Right lobe of liver (tissue), 4 donors: ENCODE measurements around the gene RBM18.

Experiments
- POLR2A ChIP-seq: fragments of 450-650 bp; IDR thresholded peaks from one replicate; pipeline ENCODE4 v1.6.1; 2017; ENCODE audit warnings: antibody characterized with exemption, mild to moderate bottlenecking
- TF ChIP-seq, protein P1 (sequence below), 4 donors: fragments of 200-600 bp in 3 of 4; fragments of 450-650 bp in 1 of 4; IDR thresholded peaks; one replicate each; pipeline versions ENCODE4 v1.5.1 to v1.8.0; 2016 to 2022; ENCODE audit warnings: antibody characterized with exemption in 4 of 4, mild to moderate bottlenecking in 2 of 4
- donor health status: DM: no; HTN: no; CAD: no.
- donor health status: DM: no; HTN: no; CAD: no.
- donor health status: DM: no; HTN: yes; CAD: no.

DNA sequence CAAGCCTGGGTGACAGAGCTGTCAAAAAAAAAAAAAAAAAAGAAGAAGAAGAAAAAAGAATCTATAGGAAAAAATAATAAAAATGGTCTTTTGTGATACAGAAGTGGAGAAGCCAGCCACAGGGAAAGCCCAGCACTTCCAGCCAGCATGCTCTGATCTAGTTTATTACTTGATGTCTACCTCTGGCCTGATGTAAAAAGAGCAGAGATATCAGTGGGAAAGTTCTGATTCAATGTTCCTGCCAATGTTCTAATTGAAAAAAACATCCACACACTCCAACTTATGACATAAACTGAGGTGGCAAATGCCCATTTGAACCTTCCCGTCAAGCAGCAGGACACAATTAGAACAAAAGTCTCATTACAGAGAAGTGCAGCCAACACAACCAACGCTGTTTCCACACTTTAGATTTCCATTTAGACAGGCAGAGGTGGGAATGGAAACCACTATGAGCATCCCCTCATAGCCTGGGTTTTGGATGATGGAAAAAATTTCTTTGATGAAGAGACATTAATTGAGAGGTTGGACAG lies 5.7 kb downstream of the RBM18 start:
- TF ChIP-seq, protein P1, sequence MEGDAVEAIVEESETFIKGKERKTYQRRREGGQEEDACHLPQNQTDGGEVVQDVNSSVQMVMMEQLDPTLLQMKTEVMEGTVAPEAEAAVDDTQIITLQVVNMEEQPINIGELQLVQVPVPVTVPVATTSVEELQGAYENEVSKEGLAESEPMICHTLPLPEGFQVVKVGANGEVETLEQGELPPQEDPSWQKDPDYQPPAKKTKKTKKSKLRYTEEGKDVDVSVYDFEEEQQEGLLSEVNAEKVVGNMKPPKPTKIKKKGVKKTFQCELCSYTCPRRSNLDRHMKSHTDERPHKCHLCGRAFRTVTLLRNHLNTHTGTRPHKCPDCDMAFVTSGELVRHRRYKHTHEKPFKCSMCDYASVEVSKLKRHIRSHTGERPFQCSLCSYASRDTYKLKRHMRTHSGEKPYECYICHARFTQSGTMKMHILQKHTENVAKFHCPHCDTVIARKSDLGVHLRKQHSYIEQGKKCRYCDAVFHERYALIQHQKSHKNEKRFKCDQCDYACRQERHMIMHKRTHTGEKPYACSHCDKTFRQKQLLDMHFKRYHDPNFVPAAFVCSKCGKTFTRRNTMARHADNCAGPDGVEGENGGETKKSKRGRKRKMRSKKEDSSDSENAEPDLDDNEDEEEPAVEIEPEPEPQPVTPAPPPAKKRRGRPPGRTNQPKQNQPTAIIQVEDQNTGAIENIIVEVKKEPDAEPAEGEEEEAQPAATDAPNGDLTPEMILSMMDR (IDR thresholded peaks at IDR 0.05) = no peak
- no peak for TF ChIP-seq POLR2A
